ENCODE data around the gene HPD. TPM values are rescaled to one million over a fixed set of nuclear protein-coding genes. Genes with fewer than 3 reads are reported as not detected.
"Not testable (repeated sequence)": the region's sequence is repeated elsewhere in the genome, so short reads cannot be mapped to it uniquely, and the experiment has no call there.

The HPD gene
- total and polyA plus RNA-seq, 4 donors: 3.1 to 14.4 (median 5.9) TPM

DNA sequence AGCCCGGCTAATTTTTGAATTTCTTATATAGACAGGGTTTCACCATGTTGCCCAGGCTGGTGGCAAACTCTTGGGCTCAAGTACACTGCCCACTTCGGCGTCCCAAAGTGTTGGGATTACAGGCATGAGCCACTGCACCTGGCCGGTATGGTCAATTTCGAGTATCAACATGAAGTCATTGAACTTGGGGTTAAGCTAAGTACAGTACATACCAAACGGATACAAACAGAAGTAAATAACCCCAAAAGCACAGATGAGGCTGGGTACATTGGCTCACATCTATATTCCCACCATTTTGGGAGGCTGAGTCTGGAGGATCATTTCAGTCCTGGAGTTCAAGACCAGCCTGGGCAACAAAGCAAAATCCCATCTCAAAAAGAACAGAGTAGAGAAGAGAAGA lies 16.9 kb upstream of the HPD start:
- DNase-seq (no peak), ATAC-seq (ENCODE audit: low FRiP score) (no peak)
- no peaks in the 10 kb centered on the region for H3K27me3 ChIP-seq (ENCODE audit: control insufficient read depth in 1 of 2, insufficient read depth in 2 of 2, low read length in 1 of 2)
- 89 to 90% methylated on average over 6 of the region's 6 CpGs for WGBS, 2 donors
- no peak overlapping the region for H3K4me3 ChIP-seq (ENCODE audit: low read length in 2 of 2)
- no peaks in the 10 kb centered on the region for H3K9me3 ChIP-seq (ENCODE audit: control insufficient read depth, low read length)
- H3K4me1 ChIP-seq (ENCODE audit: control insufficient read depth in 1 of 2, insufficient read depth in 2 of 2, low read length in 2 of 2): no peaks in the 10 kb centered on the region
- intact Hi-C loops (cut with DNase I): no loop called here
- H3K27ac ChIP-seq (ENCODE audit: low read depth in 1 of 2, low read length in 2 of 2): no peak overlapping the region
- H3K36me3 ChIP-seq (ENCODE audit: control insufficient read depth in 1 of 2, insufficient read depth in 2 of 2, low read length in 1 of 2): no peaks in the 10 kb centered on the region

DNA sequence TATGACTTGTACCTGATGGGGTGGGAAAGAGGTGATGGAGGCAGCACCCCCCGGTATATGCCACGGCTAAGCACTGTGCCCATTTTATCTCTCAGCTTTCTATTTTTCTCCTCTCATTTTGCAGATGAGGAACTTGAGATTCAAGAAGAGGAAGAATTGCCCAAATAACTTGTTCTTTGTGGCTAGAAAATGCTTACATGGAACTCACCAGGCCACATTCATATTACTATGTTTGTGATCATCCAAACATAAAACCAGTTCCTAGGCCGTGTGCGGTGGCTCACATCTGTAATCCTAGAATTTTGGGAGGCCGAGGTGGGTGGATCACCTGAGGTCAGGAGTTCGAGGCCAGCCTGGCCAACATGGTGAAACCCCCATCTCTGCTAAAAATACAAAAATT lies 15.4 kb upstream of the HPD start:
- intact Hi-C loops (cut with DNase I): no loop called here
- WGBS, 2 donors: 91 to 93% methylated on average over 6 of the region's 6 CpGs
- no peaks in the 10 kb centered on the region for H3K27me3 ChIP-seq (ENCODE audit: control insufficient read depth in 1 of 2, insufficient read depth in 2 of 2, low read length in 1 of 2)
- H3K4me1 ChIP-seq (ENCODE audit: control insufficient read depth in 1 of 2, insufficient read depth in 2 of 2, low read length in 2 of 2): no peaks in the 10 kb centered on the region
- H3K9me3 ChIP-seq (ENCODE audit: control insufficient read depth, low read length): no peaks in the 10 kb centered on the region
- no peak for DNase-seq
- no peak overlapping the region for H3K27ac ChIP-seq (ENCODE audit: low read depth in 1 of 2, low read length in 2 of 2)
- ATAC-seq (ENCODE audit: low FRiP score): no peak
- H3K36me3 ChIP-seq (ENCODE audit: control insufficient read depth in 1 of 2, insufficient read depth in 2 of 2, low read length in 1 of 2): no peaks in the 10 kb centered on the region
- no peak overlapping the region for H3K4me3 ChIP-seq (ENCODE audit: low read length in 2 of 2)

DNA sequence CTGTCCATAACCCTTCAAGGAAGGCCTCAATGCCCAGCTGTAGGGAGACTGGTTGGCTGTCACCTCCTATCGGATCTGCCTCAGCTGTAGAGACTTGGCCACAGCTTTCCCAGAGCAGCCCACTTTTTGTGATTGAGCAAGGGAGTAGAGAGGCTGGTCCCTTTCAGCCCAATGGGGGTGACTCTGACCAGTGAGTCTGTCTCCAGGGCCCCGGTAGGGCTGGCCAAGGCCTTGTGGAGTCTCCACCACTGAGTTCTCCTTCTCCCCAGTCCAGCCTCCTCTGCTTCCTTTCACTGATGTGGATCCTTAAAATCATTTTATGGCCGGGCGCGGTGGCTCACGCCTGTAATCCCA lies 14.5 kb upstream of the HPD start:
- H3K4me1 ChIP-seq (ENCODE audit: control insufficient read depth in 1 of 2, insufficient read depth in 2 of 2, low read length in 2 of 2): no peaks in the 10 kb centered on the region
- H3K27me3 ChIP-seq (ENCODE audit: control insufficient read depth in 1 of 2, insufficient read depth in 2 of 2, low read length in 1 of 2): no peaks in the 10 kb centered on the region
- ATAC-seq (ENCODE audit: low FRiP score): no peak
- no peak overlapping the region for H3K4me3 ChIP-seq (ENCODE audit: low read length in 2 of 2)
- H3K27ac ChIP-seq (ENCODE audit: low read depth in 1 of 2, low read length in 2 of 2): no peak overlapping the region
- WGBS, 2 donors: 92 to 97% methylated on average over 6 of the region's 6 CpGs
- intact Hi-C loops (cut with DNase I): no loop called here
- H3K36me3 ChIP-seq (ENCODE audit: control insufficient read depth in 1 of 2, insufficient read depth in 2 of 2, low read length in 1 of 2): no peaks in the 10 kb centered on the region
- no peaks in the 10 kb centered on the region for H3K9me3 ChIP-seq (ENCODE audit: control insufficient read depth, low read length)
- no peak for DNase-seq

DNA sequence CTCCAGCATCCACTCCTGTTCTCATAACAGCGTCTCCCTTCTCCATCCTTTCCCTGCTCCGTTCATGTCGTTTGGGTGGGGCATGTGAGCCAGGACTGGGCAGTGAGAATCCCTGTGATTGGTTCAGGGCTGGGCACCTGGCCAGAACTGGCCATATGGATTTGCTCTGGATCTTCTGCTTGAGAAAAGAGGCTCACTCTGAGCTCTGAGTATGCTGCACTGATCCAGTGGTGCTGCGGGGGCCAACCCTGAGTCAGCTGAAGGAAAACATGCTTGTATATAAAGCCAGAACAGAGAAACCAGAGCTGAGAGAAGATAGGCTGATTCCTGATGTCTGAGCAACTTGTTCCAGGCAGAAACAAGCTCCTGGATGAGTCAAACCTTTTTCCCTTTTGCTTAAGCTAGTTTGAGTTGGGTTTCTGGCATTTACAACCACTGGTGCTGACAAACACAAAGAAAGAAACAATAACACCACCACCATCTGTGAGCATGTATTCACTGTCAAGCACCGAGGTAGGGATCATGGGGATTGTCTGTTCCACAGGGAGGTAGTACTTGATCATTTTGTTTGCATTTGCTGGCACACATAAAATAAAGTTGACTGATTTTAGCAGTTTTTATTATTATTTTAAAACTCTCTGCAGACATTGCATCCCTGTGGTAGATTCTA lies 14.0 kb upstream of the HPD start:
- no peaks in the 10 kb centered on the region for H3K4me1 ChIP-seq (ENCODE audit: control insufficient read depth in 1 of 2, insufficient read depth in 2 of 2, low read length in 2 of 2)
- no peak overlapping the region for H3K27ac ChIP-seq (ENCODE audit: low read depth in 1 of 2, low read length in 2 of 2)
- H3K9me3 ChIP-seq (ENCODE audit: control insufficient read depth, low read length): no peaks in the 10 kb centered on the region
- 47 to 52% methylated on average over 5 of the region's 5 CpGs for WGBS, 2 donors
- no peaks in the 10 kb centered on the region for H3K36me3 ChIP-seq (ENCODE audit: control insufficient read depth in 1 of 2, insufficient read depth in 2 of 2, low read length in 1 of 2)
- ATAC-seq (ENCODE audit: low FRiP score) (peak; percentile 26), DNase-seq (peak in 1 of 2 donors; percentile 55)
- H3K27me3 ChIP-seq (ENCODE audit: control insufficient read depth in 1 of 2, insufficient read depth in 2 of 2, low read length in 1 of 2): no peaks in the 10 kb centered on the region
- H3K4me3 ChIP-seq (ENCODE audit: low read length in 2 of 2): no peak overlapping the region
- intact Hi-C loops (cut with DNase I): no loop called here

DNA sequence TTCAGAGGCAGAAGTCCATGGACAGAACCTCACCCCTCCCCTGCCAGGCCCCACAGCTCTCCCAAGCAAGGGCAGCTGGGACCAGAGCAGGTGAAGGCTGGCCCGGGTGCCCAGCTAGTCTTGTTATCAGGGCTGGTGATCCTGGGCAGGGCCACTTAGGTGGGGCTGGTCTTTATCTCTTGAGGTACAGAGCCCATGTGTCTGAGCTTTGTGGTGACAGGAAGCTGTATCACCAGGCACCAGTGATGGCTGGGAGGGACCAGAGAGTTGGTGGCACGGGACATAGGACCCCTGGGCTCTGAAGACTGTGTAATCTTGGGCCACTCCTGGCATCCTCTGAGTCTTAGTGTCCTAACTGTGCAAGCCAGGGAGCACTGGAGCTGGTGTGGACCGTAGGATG lies 12.8 kb upstream of the HPD start:
- H3K9me3 ChIP-seq (ENCODE audit: control insufficient read depth, low read length): no peaks in the 10 kb centered on the region
- intact Hi-C loops (cut with DNase I): no loop called here
- H3K4me3 ChIP-seq (ENCODE audit: low read length in 2 of 2): no peak overlapping the region
- DNase-seq (no peak), ATAC-seq (ENCODE audit: low FRiP score) (no peak)
- no peak overlapping the region for H3K27ac ChIP-seq (ENCODE audit: low read depth in 1 of 2, low read length in 2 of 2)
- WGBS, 2 donors: 72 to 85% methylated on average over 3 of the region's 3 CpGs
- no peaks in the 10 kb centered on the region for H3K27me3 ChIP-seq (ENCODE audit: control insufficient read depth in 1 of 2, insufficient read depth in 2 of 2, low read length in 1 of 2)
- H3K4me1 ChIP-seq (ENCODE audit: control insufficient read depth in 1 of 2, insufficient read depth in 2 of 2, low read length in 2 of 2): no peaks in the 10 kb centered on the region
- no peaks in the 10 kb centered on the region for H3K36me3 ChIP-seq (ENCODE audit: control insufficient read depth in 1 of 2, insufficient read depth in 2 of 2, low read length in 1 of 2)

DNA sequence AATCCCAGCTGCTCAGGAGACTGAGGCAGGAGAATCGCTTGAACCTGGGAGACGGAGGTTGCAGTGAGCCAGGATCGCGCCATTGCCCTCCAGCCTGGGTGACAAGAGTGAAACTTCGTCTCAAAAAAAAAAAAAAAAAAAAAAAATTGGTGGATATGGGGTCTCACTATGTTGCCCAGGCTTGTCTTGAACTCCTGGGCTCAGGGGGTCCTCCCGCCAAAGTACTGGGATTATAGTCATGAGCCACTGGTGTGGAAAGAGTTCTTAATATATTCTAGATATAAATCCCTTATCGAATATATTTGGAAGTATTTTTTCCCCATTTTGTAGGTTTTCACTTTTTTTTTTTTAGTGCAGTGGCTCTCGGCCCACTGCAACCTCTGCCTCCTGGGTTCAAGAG lies 10.6 kb upstream of the HPD start:
- H3K36me3 ChIP-seq (ENCODE audit: control insufficient read depth in 1 of 2, insufficient read depth in 2 of 2, low read length in 1 of 2); H3K27me3 ChIP-seq (ENCODE audit: control insufficient read depth in 1 of 2, insufficient read depth in 2 of 2, low read length in 1 of 2); H3K9me3 ChIP-seq (ENCODE audit: control insufficient read depth, low read length); intact Hi-C loops (cut with DNase I); H3K4me3 ChIP-seq (ENCODE audit: low read length in 2 of 2); ATAC-seq (ENCODE audit: low FRiP score); H3K27ac ChIP-seq (ENCODE audit: low read depth in 1 of 2, low read length in 2 of 2); DNase-seq; H3K4me1 ChIP-seq (ENCODE audit: control insufficient read depth in 1 of 2, insufficient read depth in 2 of 2, low read length in 2 of 2): not testable (repeated sequence)
- WGBS, 2 donors: 93 to 95% methylated on average over 7 to 8 of the region's 8 CpGs

DNA sequence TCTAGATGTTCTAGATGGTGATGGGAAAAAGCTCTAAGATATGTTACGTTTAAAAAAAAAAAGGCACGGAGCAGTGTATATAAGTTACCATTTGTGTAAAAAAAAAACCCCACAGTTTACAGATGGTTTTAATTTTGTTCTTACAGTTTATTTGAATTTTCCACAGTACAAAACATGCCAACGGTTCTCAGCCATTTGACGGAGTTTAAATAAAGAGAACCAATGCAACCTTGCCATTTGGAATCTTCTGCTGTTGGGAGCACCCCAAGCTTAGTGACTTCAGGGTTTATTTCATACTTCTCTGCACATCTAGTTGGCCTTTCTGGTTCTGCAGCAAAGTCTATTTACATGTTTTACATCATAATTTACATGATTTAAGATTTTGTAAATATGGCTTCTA lies 7.7 kb upstream of the HPD start:
- DNase-seq: no peak
- H3K27ac ChIP-seq (ENCODE audit: low read depth in 1 of 2, low read length in 2 of 2): no peak overlapping the region
- no peak for ATAC-seq (ENCODE audit: low FRiP score)
- no peaks in the 10 kb centered on the region for H3K9me3 ChIP-seq (ENCODE audit: control insufficient read depth, low read length)
- no peak overlapping the region for H3K4me3 ChIP-seq (ENCODE audit: low read length in 2 of 2)
- 53 to 62% methylated on average over 4 of the region's 4 CpGs for whole genome bisulfite sequencing, 2 donors
- no peaks in the 10 kb centered on the region for H3K27me3 ChIP-seq (ENCODE audit: control insufficient read depth in 1 of 2, insufficient read depth in 2 of 2, low read length in 1 of 2)
- no peaks in the 10 kb centered on the region for H3K36me3 ChIP-seq (ENCODE audit: control insufficient read depth in 1 of 2, insufficient read depth in 2 of 2, low read length in 1 of 2)
- intact Hi-C loops (cut with DNase I): no loop called here
- no peaks in the 10 kb centered on the region for H3K4me1 ChIP-seq (ENCODE audit: control insufficient read depth in 1 of 2, insufficient read depth in 2 of 2, low read length in 2 of 2)

DNA sequence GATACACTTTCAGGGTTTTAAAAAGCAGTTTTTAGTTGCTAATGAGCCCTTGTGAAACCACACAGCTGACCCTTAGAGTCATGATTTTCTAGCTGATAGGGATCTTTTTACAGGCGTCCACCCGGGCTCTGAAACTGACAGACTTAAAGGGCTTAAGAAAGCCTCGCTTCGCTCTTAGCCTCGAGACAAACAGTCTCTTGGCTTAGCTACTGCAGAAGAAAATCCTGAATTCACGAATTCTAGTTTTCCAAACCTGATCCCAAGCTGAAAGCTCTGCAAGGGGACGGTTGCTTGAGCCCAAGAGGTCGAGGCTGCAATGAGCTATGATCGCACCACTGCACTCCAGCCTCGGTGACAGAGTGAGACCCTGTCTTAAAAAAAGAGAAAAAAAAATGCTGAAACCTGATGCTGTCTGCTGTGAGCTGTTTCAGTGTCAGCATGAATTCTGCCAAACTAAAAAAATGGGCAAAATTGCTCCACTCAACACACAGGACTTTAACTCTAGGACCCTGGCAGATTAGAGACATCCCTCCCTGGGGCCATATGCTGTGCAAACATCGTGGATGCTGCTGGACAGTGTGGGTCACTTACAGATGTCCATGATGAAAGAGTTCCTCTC lies 3.1 kb upstream of the HPD start:
- DNase-seq: no peak
- intact Hi-C loops (cut with DNase I): no loop called here
- no peak for ATAC-seq (ENCODE audit: low FRiP score)
- peak overlapping the region in 1 of 2 donors; percentile 14 for H3K27ac ChIP-seq (ENCODE audit: low read depth in 1 of 2, low read length in 2 of 2)
- H3K36me3 ChIP-seq (ENCODE audit: control insufficient read depth in 1 of 2, insufficient read depth in 2 of 2, low read length in 1 of 2): no peaks in the 10 kb centered on the region
- peaks cover 0 to 3% of the 10 kb centered on the region in 2 donors for H3K4me1 ChIP-seq (ENCODE audit: control insufficient read depth in 1 of 2, insufficient read depth in 2 of 2, low read length in 2 of 2)
- WGBS, 2 donors: 3 to 9% methylated on average over 11 of the region's 11 CpGs
- no peak overlapping the region for H3K4me3 ChIP-seq (ENCODE audit: low read length in 2 of 2)
- H3K9me3 ChIP-seq (ENCODE audit: control insufficient read depth, low read length): no peaks in the 10 kb centered on the region
- no peaks in the 10 kb centered on the region for H3K27me3 ChIP-seq (ENCODE audit: control insufficient read depth in 1 of 2, insufficient read depth in 2 of 2, low read length in 1 of 2)

DNA sequence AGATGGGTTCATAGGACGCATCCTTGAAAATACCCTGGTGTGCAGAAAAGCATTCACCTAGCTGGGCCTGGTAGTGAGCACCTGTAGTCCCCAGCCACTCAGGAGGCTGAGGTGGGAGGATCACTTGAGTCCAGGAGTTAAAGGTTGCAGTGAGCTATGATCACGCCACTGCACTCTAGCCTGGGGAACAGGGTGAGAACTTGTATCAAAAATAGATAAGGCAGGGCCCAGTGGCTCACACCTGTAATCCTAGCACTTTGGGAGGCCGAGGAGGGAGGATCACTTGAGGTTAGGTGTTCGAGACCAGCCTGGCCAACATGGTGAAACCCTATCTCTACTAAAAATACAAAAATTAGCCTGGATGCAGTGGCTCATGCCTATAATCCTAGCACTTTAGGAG lies 2.0 kb upstream of the HPD start:
- H3K4me1 ChIP-seq (ENCODE audit: control insufficient read depth in 1 of 2, insufficient read depth in 2 of 2, low read length in 2 of 2); H3K27me3 ChIP-seq (ENCODE audit: control insufficient read depth in 1 of 2, insufficient read depth in 2 of 2, low read length in 1 of 2); H3K4me3 ChIP-seq (ENCODE audit: low read length in 2 of 2); intact Hi-C loops (cut with DNase I); DNase-seq; H3K36me3 ChIP-seq (ENCODE audit: control insufficient read depth in 1 of 2, insufficient read depth in 2 of 2, low read length in 1 of 2); ATAC-seq (ENCODE audit: low FRiP score); H3K9me3 ChIP-seq (ENCODE audit: control insufficient read depth, low read length): not testable (repeated sequence)
- peak overlapping the region in 1 of 2 donors; percentile 94 for H3K27ac ChIP-seq (ENCODE audit: low read depth in 1 of 2, low read length in 2 of 2)
- 96 to 98% methylated on average over 4 of the region's 4 CpGs for WGBS, 2 donors
